GM19324 (cell line): Measurements from ENCODE around the gene SERP1.

ENCODE experiments used
- ATAC-seq: cut with Tn5 transposase; IDR thresholded peaks from one replicate; pipeline ENCODE4 v1.9.1; 2021; ENCODE audit warnings: mild to moderate bottlenecking, moderate library complexity; ENCODE audit not compliant: unreplicated experiment, low FRiP score

Gene SERP1

DNA sequence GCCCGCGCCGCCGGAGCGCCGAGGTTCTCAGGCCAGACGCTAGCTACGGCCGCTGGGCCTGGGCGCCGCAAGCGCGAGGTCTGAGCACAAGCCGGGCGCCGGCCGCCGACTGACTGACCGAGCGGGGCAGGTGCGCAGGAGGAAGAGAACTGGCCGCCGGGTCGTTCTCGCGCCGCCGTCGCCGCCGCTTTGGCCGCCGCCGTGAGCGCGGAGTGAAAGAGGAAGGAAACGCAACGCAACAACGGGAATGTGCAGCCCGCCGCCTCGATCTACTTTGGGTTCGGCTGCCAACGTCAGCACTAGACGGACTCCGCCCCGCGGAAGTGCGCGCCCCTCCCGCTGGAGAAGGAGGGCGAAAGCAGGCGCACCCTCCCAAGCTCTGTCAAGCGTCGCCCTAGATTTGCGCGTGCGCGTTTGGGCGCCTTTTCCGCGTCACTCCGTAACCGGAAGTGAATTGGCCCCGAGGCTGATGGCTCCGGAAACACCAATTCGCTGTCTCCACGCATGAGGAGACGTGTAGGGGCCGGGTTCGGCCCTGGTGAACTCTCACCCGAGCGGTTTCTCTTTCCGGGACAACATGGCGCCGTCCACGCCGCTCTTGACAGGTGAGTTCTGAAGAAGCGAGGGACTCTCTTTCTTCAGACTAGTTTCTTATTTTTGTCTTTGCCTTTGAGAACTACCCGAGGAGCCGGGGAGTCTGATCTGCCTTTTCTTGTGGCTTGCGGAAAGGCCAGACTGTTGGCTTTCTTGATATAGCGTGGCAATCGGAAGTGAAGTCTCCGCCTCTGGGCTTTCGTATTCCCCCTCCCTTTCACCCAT, at the start of gene SERP1, which contains the start of gene EIF2A:
SERP1 (minus strand) TSS at position 271 of the 819 bp plus-strand sequence. CDS start 361 bp downstream, outside the sequence.
EIF2A (plus strand) TSS at position 562 of the 819 bp plus-strand sequence; CDS start at position 578, 16 bp downstream.
- peak; percentile 96 for ATAC-seq

GRCh38 chr3:150594150-150594549, 47.9 kb upstream of the SERP1 start:
- no peak for ATAC-seq

- ATAC-seq = no peak
Observed at GRCh38 chr3:150589759-150590158, 43.5 kb upstream of the SERP1 start.

DNA sequence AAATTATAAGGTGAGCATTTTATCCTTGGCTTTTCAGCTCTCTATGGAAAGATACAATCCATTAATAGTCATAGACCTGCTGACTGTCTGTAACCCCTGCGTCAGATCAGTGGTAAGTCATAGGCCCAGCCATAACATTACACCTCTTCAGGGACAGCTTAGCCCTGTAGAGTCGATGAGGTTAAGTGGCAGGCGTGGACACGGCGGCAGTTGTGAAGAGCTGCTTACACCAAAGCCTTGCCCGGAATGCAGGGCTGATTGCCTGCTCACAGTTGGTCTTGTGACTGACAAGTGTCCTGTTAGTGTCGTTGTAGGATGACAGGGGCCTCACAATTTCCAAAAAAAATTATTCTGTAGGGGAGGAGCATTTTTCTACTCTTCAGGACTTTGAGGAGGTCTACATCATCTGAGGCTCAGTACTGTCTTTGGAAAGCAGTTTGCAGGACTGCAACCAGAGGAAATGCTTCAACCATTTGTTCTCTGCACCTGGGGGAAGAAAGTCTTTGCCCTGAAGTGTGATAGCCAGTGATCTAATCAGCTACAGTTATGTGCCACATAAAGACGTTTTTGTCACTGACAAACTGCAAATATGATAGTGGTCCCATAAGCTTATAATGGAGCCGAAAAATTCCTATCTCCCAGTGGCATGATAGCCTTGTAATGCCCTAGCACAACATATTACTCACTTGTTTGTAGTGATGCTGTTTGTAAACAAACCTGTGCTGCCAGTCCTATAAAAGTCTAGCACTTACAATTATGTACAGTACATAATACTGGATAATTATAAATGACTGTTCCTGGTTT, 41.9 kb upstream of the SERP1 start:
- ATAC-seq = no peak

GRCh38 chr3:150583028-150583427, 36.7 kb upstream of the SERP1 start:
- ATAC-seq = no peak

DNA sequence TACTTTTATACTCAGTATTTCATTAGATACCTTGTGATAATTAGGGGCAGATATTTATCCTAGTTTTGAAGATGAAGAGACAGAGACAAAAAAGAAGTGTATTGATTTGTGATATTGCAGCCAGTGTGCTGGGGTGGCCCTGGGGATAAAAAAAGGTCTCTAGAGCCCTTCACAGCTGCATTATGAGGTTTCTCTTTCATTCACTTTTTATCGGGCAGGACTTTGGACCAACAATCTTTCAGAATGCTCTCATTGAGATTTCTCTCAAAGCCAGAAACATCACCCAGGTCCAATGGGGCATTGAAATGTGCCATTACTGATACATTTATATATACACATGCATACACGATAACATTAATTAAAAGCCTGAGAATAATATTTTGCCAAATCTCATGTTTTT, 36.3 kb upstream of the SERP1 start:
- ATAC-seq = peak; percentile 79

GRCh38 chr3:150581174-150581573, 34.9 kb upstream of the SERP1 start:
- no peak for ATAC-seq

DNA sequence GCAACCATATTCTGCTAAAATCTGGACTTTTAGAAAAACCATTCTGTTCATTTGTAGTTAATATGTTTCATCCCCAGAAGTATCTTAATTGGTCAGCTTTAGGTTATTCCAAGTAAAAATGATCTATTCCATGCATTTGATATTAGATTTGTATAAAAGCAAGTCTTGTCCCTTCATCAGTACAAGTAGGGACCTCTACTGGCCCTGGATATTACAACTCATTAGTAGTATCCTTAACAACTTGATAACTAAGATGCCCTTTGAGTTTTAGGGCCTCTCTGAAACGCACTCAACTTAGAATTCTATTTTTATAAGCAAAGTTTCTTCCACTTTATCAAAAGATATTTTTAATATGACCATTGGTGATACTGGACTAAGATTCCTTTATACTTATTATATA, 31.6 kb upstream of the SERP1 start:
- ATAC-seq = no peak

GRCh38 chr3:150567328-150567727, 21.0 kb upstream of the SERP1 start:
- no peak for ATAC-seq

DNA sequence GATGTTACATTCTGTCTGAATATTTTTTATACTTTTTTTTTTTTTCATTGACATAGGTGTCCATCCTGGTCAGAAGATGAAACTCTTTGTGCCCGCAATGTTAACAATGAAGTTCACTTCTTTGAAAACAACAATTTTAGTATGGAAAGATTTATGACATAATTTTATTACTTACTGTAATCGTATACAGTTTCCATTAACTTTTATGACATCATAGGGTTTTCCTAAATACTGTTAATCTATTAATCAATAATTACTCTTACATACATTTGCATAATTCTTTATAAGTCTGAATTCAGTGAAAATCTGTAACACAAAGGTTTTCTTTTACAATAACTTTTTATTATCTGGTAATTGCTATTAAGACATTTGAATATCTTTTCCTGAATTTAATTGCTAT, 17.9 kb upstream of the SERP1 start:
- ATAC-seq = no peak

DNA sequence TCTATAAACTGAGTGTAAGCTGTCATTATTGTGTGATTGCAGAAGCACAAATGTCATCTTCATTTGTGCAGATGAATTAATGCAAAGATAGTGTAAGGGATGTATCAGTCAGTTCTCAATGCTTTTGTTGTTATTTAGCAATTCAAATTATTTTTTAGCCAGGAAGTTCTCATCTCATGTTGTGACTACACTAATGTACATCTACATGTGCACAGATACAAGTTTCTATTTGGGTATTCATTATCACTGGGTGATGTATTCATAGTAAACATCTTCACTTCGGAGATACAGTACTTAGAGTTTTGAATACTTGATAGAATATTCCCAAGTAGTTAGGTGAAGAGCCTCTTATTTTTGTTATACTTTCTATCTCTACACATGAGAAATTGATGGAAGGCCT, 11.4 kb upstream of the SERP1 start:
- ATAC-seq = no peak

DNA sequence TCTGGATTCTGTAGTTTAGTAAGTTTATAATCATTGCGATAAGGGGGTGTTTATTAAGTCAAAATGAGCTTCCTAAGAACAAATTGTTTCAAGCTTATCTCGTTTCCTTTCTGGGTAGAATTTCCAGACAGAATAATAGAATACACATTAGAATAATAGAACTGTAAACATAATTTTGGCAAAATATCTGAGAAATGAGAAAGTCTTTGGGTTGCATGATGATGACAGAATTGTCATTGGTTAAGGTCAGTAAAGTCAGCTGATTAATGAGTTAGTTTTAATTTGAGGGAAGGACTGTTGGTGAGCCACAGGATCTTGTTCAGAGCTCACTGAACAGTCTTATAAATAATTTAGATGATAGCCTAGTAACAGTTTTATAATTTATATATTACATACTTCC, 10.5 kb upstream of the SERP1 start:
- ATAC-seq = no peak

- no peak for ATAC-seq
Observed at GRCh38 chr3:150555859-150556436, 9.7 kb upstream of the SERP1 start.

DNA sequence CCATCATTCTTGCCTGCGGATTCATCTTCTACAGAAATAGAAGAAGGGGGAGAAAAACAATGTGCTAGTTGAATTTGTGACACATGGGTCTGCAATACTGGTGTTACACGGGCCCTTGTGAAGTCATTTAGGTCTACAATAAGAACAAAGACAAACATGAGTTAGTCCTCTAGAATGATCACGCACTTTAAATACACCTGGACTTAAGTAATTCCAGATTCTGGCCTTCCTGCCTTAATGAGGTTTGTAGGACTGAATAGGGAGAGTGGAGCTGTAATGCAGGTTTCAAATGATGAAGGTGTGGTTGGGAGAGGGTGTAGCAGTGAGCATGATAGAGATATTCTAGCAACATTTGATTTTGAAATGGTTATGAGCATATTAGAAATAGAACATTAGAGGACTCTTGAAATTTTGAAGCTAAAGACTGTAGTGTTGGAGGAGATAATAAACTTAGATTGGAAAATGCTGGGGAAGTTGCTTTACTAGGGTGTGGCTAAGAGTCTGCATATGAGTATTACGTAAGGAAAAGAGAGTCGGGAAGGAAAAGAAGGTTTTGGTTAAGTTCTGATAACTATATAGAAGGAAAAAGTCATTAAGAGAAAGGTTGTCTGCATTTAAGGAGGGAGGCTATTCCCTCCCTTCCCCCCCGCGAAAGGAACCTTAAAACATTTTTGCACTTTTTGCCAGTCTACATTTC, 897 bp upstream of the SERP1 start:
- ATAC-seq = no peak

GRCh38 chr3:150545419-150546225, 674 bp downstream of the SERP1 start:
- ATAC-seq = peak; percentile 21

DNA sequence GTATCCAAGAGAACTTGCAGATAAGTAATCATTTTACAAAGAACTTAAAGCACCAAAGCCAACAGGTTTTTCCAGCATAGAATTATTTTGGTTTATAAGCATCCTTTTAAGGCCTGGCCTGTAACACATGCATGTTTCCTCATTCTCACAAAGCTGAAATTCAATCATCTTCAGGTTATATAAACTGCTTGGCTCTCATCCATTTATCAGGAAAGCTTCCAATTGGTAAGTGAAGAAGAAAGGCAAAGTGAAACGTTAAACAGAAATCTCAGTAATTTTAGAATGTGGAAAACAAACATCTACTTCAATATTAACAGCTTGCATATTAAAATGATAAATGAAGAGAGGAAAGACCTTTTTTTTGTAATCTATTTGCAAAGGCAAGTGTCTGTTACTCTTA, 1.6 kb downstream of the SERP1 start:
- ATAC-seq = no peak

GRCh38 chr3:150544041-150544440, 2.3 kb downstream of the SERP1 start:
- ATAC-seq = no peak

DNA sequence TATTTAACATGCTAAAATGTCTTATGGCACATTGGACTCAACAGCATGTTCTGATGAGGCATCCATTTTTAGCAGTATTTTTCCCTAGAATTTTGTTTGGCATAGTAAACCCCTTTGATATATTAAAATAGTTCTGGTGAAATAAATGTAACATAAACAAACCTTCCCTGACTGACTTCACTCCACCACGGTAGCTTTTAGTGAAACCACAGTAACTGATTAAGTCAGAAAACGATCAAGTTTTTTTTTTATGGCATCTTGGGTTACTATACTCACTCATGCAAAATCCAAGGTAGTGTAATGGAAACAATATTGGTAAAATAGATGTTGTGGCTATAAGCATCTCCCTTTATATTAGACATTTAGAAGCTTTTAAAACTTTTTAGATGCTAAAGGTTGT, 2.8 kb downstream of the SERP1 start:
- ATAC-seq = no peak

DNA sequence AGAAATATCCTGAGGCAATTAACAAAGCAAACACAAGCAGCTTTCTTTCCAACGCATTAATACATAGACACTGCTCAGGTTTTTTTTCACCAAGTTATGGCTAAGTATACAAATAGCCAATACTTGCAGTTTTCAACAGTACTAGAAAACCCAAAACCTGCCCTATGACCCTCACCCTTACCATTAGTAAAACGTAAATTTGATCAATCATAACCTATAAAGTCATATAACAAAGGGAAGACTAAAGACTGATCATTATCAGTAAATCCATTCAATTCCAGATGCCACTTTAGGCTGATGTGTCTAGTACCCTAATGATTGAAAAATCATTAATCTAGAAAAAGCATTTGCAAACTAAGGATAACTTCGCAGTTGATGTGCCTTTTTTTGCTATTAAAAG, 3.2 kb downstream of the SERP1 start:
- no peak for ATAC-seq

DNA sequence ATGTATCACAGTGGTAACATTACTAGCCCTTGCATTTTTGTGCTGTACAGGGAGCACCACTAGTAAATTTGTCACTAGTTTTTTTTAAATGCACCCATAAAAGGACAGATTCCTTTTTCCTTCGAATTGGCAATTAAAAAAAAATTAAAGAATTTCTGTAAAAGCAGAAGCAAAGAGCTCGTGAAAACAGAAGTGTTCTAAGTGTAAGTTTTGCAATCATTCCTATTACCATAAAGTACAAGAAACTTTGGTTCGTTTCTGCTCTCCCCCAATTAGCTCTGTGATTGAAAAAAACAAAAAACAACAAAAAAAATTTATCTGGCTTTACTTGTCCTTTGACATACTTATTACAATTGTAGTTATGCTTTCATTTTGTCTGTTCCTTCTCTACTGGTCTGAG, 5.3 kb downstream of the SERP1 start:
- no peak for ATAC-seq
